ENCODE results near the gene CLDN6. TPM values are rescaled to one million over a fixed set of nuclear protein-coding genes. Genes with fewer than 3 reads are reported as not detected.

The CLDN6 gene
- total and polyA plus RNA-seq, 2 donors (not counting 1 experiment from before 2014, with no cell fraction given): 0.03 TPM; not detected in 1

GRCh38 chr16:3051494-3051893 is 33.5 kb upstream of the CLDN6 start:
- Histone ChIP-seq H3K9ac (ENCODE audit: insufficient read depth, low read length) (no peak overlapping the region), H4K20me1 (ENCODE audit: control insufficient read depth, extremely low read depth, insufficient read depth, low read length) (no peaks in the 10 kb centered on the region), H3K4me1 (ENCODE audit: control insufficient read depth, extremely low read depth, insufficient read depth, low read length) (no peaks in the 10 kb centered on the region), H3K36me3 (ENCODE audit: control insufficient read depth, insufficient read depth, low read length) (no peaks in the 10 kb centered on the region), H3K27me3 (ENCODE audit: control insufficient read depth, insufficient read depth, low read length) (peaks cover 29% of the 10 kb centered on the region), H2AFZ (ENCODE audit: low read length) (no peak overlapping the region), H3K9me3 (ENCODE audit: control insufficient read depth, insufficient read depth, low read depth, low read length) (no peaks in the 10 kb centered on the region), H3K79me2 (ENCODE audit: control insufficient read depth, insufficient read depth, low read length) (no peaks in the 10 kb centered on the region), H3K4me2 (ENCODE audit: extremely low read depth, insufficient read depth, low read length) (no peak overlapping the region), H3K27ac (ENCODE audit: insufficient read depth, low read length) (no peak overlapping the region), H3K4me3 (replicated peaks in 1 of 4; ENCODE audit: control extremely low read depth in 1 of 4, insufficient read depth in 1 of 4, low read depth in 3 of 4, low read length in 4 of 4) (no peak overlapping the region)
- DNase-seq (ENCODE audit: low read depth in 2 of 2): no peak
- TF ChIP-seq CTCF (conservative IDR thresholded peaks at IDR 0.05 in 1 of 2, IDR thresholded peaks at IDR 0.05 in 1 of 2; ENCODE audit: low read depth in 1 of 2, low read length in 2 of 2) (no peak), EZH2 (IDR thresholded peaks at IDR 0.05; ENCODE audit: low read length, missing control alignments) (no peak)

- DNase-seq (ENCODE audit: low read depth in 2 of 2): no peak
- no peaks in the 10 kb centered on the region for H3K36me3 ChIP-seq (ENCODE audit: control insufficient read depth, insufficient read depth, low read length)
- no peaks in the 10 kb centered on the region for H3K79me2 ChIP-seq (ENCODE audit: control insufficient read depth, insufficient read depth, low read length)
- H3K4me3 ChIP-seq (replicated peaks in 1 of 4; ENCODE audit: control extremely low read depth in 1 of 4, insufficient read depth in 1 of 4, low read depth in 3 of 4, low read length in 4 of 4): no peak overlapping the region
- H4K20me1 ChIP-seq (ENCODE audit: control insufficient read depth, extremely low read depth, insufficient read depth, low read length): no peaks in the 10 kb centered on the region
- H3K4me2 ChIP-seq (ENCODE audit: extremely low read depth, insufficient read depth, low read length): no peak overlapping the region
- peaks cover 32% of the 10 kb centered on the region for H3K27me3 ChIP-seq (ENCODE audit: control insufficient read depth, insufficient read depth, low read length)
- no peak overlapping the region for H3K27ac ChIP-seq (ENCODE audit: insufficient read depth, low read length)
- no peak overlapping the region for H2AFZ ChIP-seq (ENCODE audit: low read length)
- TF ChIP-seq CTCF (conservative IDR thresholded peaks at IDR 0.05 in 1 of 2, IDR thresholded peaks at IDR 0.05 in 1 of 2; ENCODE audit: low read depth in 1 of 2, low read length in 2 of 2): no peak
- no peak for TF ChIP-seq EZH2 (IDR thresholded peaks at IDR 0.05; ENCODE audit: low read length, missing control alignments)
- no peak overlapping the region for H3K9ac ChIP-seq (ENCODE audit: insufficient read depth, low read length)
- no peaks in the 10 kb centered on the region for H3K4me1 ChIP-seq (ENCODE audit: control insufficient read depth, extremely low read depth, insufficient read depth, low read length)
- H3K9me3 ChIP-seq (ENCODE audit: control insufficient read depth, insufficient read depth, low read depth, low read length): no peaks in the 10 kb centered on the region
Measured at GRCh38 chr16:3051009-3051408, 33.0 kb upstream of the CLDN6 start.

- H3K9ac ChIP-seq (ENCODE audit: insufficient read depth, low read length): no peak overlapping the region
- TF ChIP-seq EZH2 (IDR thresholded peaks at IDR 0.05; ENCODE audit: low read length, missing control alignments) (no peak), CTCF (conservative IDR thresholded peaks at IDR 0.05 in 1 of 2, IDR thresholded peaks at IDR 0.05 in 1 of 2; ENCODE audit: low read depth in 1 of 2, low read length in 2 of 2) (no peak)
- H3K36me3 ChIP-seq (ENCODE audit: control insufficient read depth, insufficient read depth, low read length): no peaks in the 10 kb centered on the region
- H3K4me1 ChIP-seq (ENCODE audit: control insufficient read depth, extremely low read depth, insufficient read depth, low read length): no peaks in the 10 kb centered on the region
- no peak for DNase-seq (ENCODE audit: low read depth in 2 of 2)
- H3K4me3 ChIP-seq (replicated peaks in 1 of 4; ENCODE audit: control extremely low read depth in 1 of 4, insufficient read depth in 1 of 4, low read depth in 3 of 4, low read length in 4 of 4): no peak overlapping the region
- H3K4me2 ChIP-seq (ENCODE audit: extremely low read depth, insufficient read depth, low read length): no peak overlapping the region
- no peak overlapping the region for H3K27ac ChIP-seq (ENCODE audit: insufficient read depth, low read length)
- peaks cover 36% of the 10 kb centered on the region for H3K27me3 ChIP-seq (ENCODE audit: control insufficient read depth, insufficient read depth, low read length)
- H2AFZ ChIP-seq (ENCODE audit: low read length): no peak overlapping the region
- H3K79me2 ChIP-seq (ENCODE audit: control insufficient read depth, insufficient read depth, low read length): no peaks in the 10 kb centered on the region
- H4K20me1 ChIP-seq (ENCODE audit: control insufficient read depth, extremely low read depth, insufficient read depth, low read length): no peaks in the 10 kb centered on the region
- H3K9me3 ChIP-seq (ENCODE audit: control insufficient read depth, insufficient read depth, low read depth, low read length): no peaks in the 10 kb centered on the region
Measured at GRCh38 chr16:3050487-3050886, 32.5 kb upstream of the CLDN6 start.
